IPS-18c (cell line): ENCODE measurements around the gene FHIP1B.

Experiments
- H3K4me3 ChIP-seq: 2 replicates; pipeline ENCODE4 v1.7.0; 2013; ENCODE audit warnings: low read depth, mild to moderate bottlenecking, low read length, moderate library complexity; ENCODE audit not compliant: insufficient read depth
- H3K9me3 ChIP-seq: one replicate; pipeline ENCODE4 v1.6.1; 2013; ENCODE audit warnings: mild to moderate bottlenecking, low read length, moderate library complexity; ENCODE audit not compliant: control insufficient read depth, insufficient read depth

Gene FHIP1B

GRCh38 chr11:6248248-6248647 is 13.8 kb upstream of the FHIP1B start:
- Histone ChIP-seq H3K4me3 (no peak overlapping the region), H3K9me3 (no peaks in the 10 kb centered on the region)

GRCh38 chr11:6245536-6245935 is 11.1 kb upstream of the FHIP1B start:
- no peak overlapping the region for H3K4me3 ChIP-seq
- no peaks in the 10 kb centered on the region for H3K9me3 ChIP-seq

- Histone ChIP-seq H3K4me3 (no peak overlapping the region), H3K9me3 (no peaks in the 10 kb centered on the region)
Measured at GRCh38 chr11:6241316-6241715, 6.9 kb upstream of the FHIP1B start.

GRCh38 chr11:6240781-6241180 is 6.3 kb upstream of the FHIP1B start:
- no peak overlapping the region for H3K4me3 ChIP-seq

GRCh38 chr11:6240139-6240538 is 5.7 kb upstream of the FHIP1B start:
- Histone ChIP-seq H3K9me3 (no peaks in the 10 kb centered on the region), H3K4me3 (no peak overlapping the region; the same call in 1 of the 2 replicates)

More at GRCh38 chr11:6240781-6241180, 6.3 kb upstream of the FHIP1B start:
- H3K9me3 ChIP-seq: no peaks in the 10 kb centered on the region

- H3K4me3 ChIP-seq: no peak within 1 kb of the TSS; the same call in 1 of the 2 replicates
- H3K9me3 ChIP-seq: no peaks in the 10 kb centered on the region
Measured at GRCh38 chr11:6238902-6239301, 4.5 kb upstream of the FHIP1B start, which contains the start of gene CNGA4. Gene CNGA4, plus strand, starts transcription at chr11:6239089. Its CDS starts 118 bp downstream, at chr11:6239207.

- Histone ChIP-seq H3K9me3 (no peaks in the 10 kb centered on the region), H3K4me3 (no peak overlapping the region)
Measured at GRCh38 chr11:6237761-6238302, 3.4 kb upstream of the FHIP1B start.

GRCh38 chr11:6237266-6237665 is 2.8 kb upstream of the FHIP1B start:
- Histone ChIP-seq H3K9me3 (no peaks in the 10 kb centered on the region), H3K4me3 (no peak overlapping the region)

- Histone ChIP-seq H3K9me3 (no peaks in the 10 kb centered on the region), H3K4me3 (peak overlapping the region; percentile 83)
Measured at GRCh38 chr11:6233984-6234386, 451 bp downstream of the FHIP1B start.

- Histone ChIP-seq H3K9me3 (no peaks in the 10 kb centered on the region), H3K4me3 (no peak overlapping the region)
Measured at GRCh38 chr11:6232899-6233298, 1.5 kb downstream of the FHIP1B start.

GRCh38 chr11:6229911-6230310 is 4.5 kb downstream of the FHIP1B start:
- no peaks in the 10 kb centered on the region for H3K9me3 ChIP-seq
- no peak overlapping the region for H3K4me3 ChIP-seq

GRCh38 chr11:6228520-6228919 is 5.9 kb downstream of the FHIP1B start:
- H3K4me3 ChIP-seq: no peak overlapping the region
- H3K9me3 ChIP-seq: no peaks in the 10 kb centered on the region

GRCh38 chr11:6225896-6226295 is 8.5 kb downstream of the FHIP1B start:
- H3K4me3 ChIP-seq: no peak overlapping the region
- H3K9me3 ChIP-seq: no peaks in the 10 kb centered on the region

GRCh38 chr11:6225024-6225423 is 9.4 kb downstream of the FHIP1B start:
- Histone ChIP-seq H3K9me3 (no peaks in the 10 kb centered on the region), H3K4me3 (no peak overlapping the region)

- Histone ChIP-seq H3K4me3 (no peak overlapping the region), H3K9me3 (no peaks in the 10 kb centered on the region)
Measured at GRCh38 chr11:6224421-6224820, 10.0 kb downstream of the FHIP1B start.

GRCh38 chr11:6223854-6224253 is 10.6 kb downstream of the FHIP1B start:
- Histone ChIP-seq H3K9me3 (no peaks in the 10 kb centered on the region), H3K4me3 (no peak overlapping the region)

- Histone ChIP-seq H3K9me3 (no peaks in the 10 kb centered on the region), H3K4me3 (no peak overlapping the region)
Measured at GRCh38 chr11:6219359-6219758, 15.1 kb downstream of the FHIP1B start.

- H3K4me3 ChIP-seq: no peak overlapping the region
- H3K9me3 ChIP-seq: no peaks in the 10 kb centered on the region
Measured at GRCh38 chr11:6217722-6218121, 16.7 kb downstream of the FHIP1B start.

- Histone ChIP-seq H3K4me3 (no peak overlapping the region), H3K9me3 (no peaks in the 10 kb centered on the region)
Measured at GRCh38 chr11:6216501-6216900, 17.9 kb downstream of the FHIP1B start.
